Skeletal muscle satellite cell (primary cell): ENCODE results near the gene BCAS3.
A peak's percentile ranks its signal among the peaks of the same experiment; 100 is the strongest.

ENCODE experiments used
- H3K27me3 ChIP-seq: 2 replicates; pipeline ENCODE4 v1.7.0; 2013; ENCODE audit warnings: low read length; ENCODE audit not compliant: control insufficient read depth, insufficient read depth
- H3K36me3 ChIP-seq: 2 replicates; pipeline ENCODE4 v1.7.0; 2013; ENCODE audit warnings: mild to moderate bottlenecking, control low read depth, low read length; ENCODE audit not compliant: insufficient read depth
- H3K4me1 ChIP-seq: 2 replicates; pipeline ENCODE4 v1.7.0; 2013; ENCODE audit warnings: low read length; ENCODE audit not compliant: control insufficient read depth, insufficient read depth
- H3K4me2 ChIP-seq: 2 replicates; pipeline ENCODE4 v1.7.0; 2013; ENCODE audit warnings: mild to moderate bottlenecking, low read length
- H3K4me3 ChIP-seq: 2 replicates; pipeline ENCODE4 v1.7.0; 2013; ENCODE audit warnings: low read length
- H3K9ac ChIP-seq: 2 replicates; pipeline ENCODE4 v1.7.0; 2013; ENCODE audit warnings: mild to moderate bottlenecking, low read depth, low read length, moderate library complexity
- H3K9me3 ChIP-seq: replicated peaks from 2 replicates; pipeline ENCODE4 v1.7.0; 2013; ENCODE audit warnings: mild to moderate bottlenecking, control low read depth, low read length

BCAS3 gene

GRCh38 chr17:61393550-61393903, 715.9 kb downstream of the BCAS3 start:
- Histone ChIP-seq H3K27me3 (no peaks in the 10 kb centered on the region), H3K4me3 (no peak overlapping the region), H3K9me3 (no peaks in the 10 kb centered on the region), H3K4me1 (peaks cover 45% of the 10 kb centered on the region), H3K9ac (no peak overlapping the region), H3K4me2 (no peak overlapping the region), H3K36me3 (no peaks in the 10 kb centered on the region)

GRCh38 chr17:61393904-61394629, 716.4 kb downstream of the BCAS3 start:
- no peaks in the 10 kb centered on the region for H3K27me3 ChIP-seq
- no peaks in the 10 kb centered on the region for H3K36me3 ChIP-seq
- H3K9me3 ChIP-seq: no peaks in the 10 kb centered on the region
- H3K4me1 ChIP-seq: peaks cover 48% of the 10 kb centered on the region
- no peak overlapping the region for H3K4me3 ChIP-seq
- H3K4me2 ChIP-seq: no peak overlapping the region
- no peak overlapping the region for H3K9ac ChIP-seq

DNA sequence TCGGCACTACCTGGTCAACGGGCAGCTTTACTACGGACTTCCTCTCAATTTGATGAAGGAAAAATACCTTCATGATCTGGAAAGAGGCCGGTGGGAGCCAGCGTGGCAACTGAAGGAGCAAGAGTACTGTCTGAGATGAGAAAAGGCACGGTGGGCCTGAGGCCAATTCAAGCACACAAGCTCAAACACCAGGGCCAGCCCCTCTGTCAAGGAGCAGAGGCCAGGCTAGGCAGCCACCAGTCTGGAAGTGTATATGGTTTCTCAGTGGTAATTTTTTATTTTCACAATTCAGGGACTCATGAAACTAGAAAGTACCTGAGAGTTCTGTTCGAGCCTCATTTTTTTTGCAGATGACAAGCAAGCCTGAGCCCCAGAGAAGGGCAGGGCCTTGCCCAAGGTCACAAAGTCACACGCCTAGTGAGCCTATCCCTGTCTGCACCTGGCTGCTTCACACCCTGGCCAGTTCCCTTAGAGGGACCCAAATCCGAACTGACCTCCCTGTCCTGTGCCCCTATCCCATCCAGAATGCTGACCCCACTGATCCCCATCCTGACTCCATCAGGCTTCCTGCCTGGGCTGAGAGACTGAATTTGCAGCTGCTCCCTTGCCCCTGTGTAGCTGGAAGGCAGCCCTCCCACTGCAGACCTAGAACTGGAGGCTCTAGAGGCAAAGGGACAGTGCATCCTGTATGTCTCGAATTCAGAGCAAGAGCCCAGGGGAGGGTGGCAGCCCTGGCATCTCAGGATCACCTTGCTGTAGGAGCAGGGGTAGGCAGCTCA, 717.2 kb downstream of the BCAS3 start:
- no peak overlapping the region for H3K4me3 ChIP-seq
- H3K4me1 ChIP-seq: peaks cover 45% of the 10 kb centered on the region
- no peak overlapping the region for H3K4me2 ChIP-seq
- no peak overlapping the region for H3K9ac ChIP-seq
- no peaks in the 10 kb centered on the region for H3K36me3 ChIP-seq
- no peaks in the 10 kb centered on the region for H3K27me3 ChIP-seq
- H3K9me3 ChIP-seq: no peaks in the 10 kb centered on the region

- H3K9ac ChIP-seq: no peak overlapping the region
- no peaks in the 10 kb centered on the region for H3K9me3 ChIP-seq
- peaks cover 40% of the 10 kb centered on the region for H3K4me1 ChIP-seq
- H3K27me3 ChIP-seq: no peaks in the 10 kb centered on the region
- H3K4me3 ChIP-seq: no peak overlapping the region
- no peak overlapping the region for H3K4me2 ChIP-seq
- H3K36me3 ChIP-seq: no peaks in the 10 kb centered on the region
These were observed 717.8 kb downstream of the BCAS3 start for GRCh38 chr17:61395409-61395982.

DNA sequence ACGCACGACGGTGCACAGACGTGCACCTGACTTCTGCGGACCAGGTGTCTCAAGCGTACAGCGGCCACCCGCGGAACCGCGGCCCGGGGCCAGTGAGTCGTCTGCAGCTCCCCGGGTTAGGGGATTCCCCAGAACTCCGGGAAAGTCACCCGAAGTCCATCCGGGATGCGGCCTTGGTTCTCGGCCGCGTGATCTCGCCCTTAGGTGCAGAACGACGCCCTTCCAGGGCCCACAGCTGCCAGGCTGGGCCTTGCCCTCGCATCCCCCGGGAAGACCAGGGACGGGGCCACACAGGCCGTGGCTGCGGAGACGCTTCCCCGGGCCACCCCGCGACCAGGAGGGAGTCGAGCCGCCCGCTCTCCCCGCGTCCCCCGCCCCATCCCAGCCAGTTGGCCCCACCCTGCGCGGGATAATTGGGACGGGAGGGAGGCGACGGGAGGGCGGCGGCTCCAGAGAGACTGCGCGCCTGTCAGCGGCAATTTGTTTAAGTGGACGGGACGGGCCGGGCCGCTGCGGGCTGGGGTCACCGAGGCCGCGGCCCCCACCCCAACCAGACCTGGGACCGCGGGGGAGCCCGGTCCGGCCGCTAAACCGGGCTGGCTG, 718.4 kb downstream of the BCAS3 start:
- Histone ChIP-seq H3K36me3 (no peaks in the 10 kb centered on the region), H3K27me3 (no peaks in the 10 kb centered on the region), H3K9me3 (no peaks in the 10 kb centered on the region), H3K4me3 (no peak overlapping the region), H3K4me1 (peaks cover 40% of the 10 kb centered on the region), H3K4me2 (peak overlapping the region; percentile 97), H3K9ac (no peak overlapping the region)

GRCh38 chr17:61396586-61397085, 719.0 kb downstream of the BCAS3 start:
- Histone ChIP-seq H3K9me3 (no peaks in the 10 kb centered on the region), H3K9ac (peak overlapping the region; percentile 54), H3K4me2 (peak overlapping the region; percentile 97), H3K27me3 (no peaks in the 10 kb centered on the region), H3K4me3 (peak overlapping the region; percentile 62), H3K4me1 (peaks cover 40% of the 10 kb centered on the region), H3K36me3 (peaks cover 4% of the 10 kb centered on the region)

- peak overlapping the region; percentile 54 for H3K9ac ChIP-seq
- peak overlapping the region; percentile 97 for H3K4me2 ChIP-seq
- H3K4me1 ChIP-seq: peaks cover 44% of the 10 kb centered on the region
- H3K4me3 ChIP-seq: peak overlapping the region; percentile 85
- no peaks in the 10 kb centered on the region for H3K27me3 ChIP-seq
- no peaks in the 10 kb centered on the region for H3K9me3 ChIP-seq
- peaks cover 8% of the 10 kb centered on the region for H3K36me3 ChIP-seq
These were observed 719.6 kb downstream of the BCAS3 start for GRCh38 chr17:61397086-61397842.

GRCh38 chr17:61398721-61399130, 721.1 kb downstream of the BCAS3 start:
- Histone ChIP-seq H3K4me3 (peak overlapping the region; percentile 85), H3K27me3 (no peaks in the 10 kb centered on the region), H3K4me1 (peaks cover 48% of the 10 kb centered on the region), H3K9ac (peak overlapping the region; percentile 95), H3K4me2 (peak overlapping the region; percentile 97), H3K36me3 (peaks cover 16% of the 10 kb centered on the region), H3K9me3 (no peaks in the 10 kb centered on the region)

DNA sequence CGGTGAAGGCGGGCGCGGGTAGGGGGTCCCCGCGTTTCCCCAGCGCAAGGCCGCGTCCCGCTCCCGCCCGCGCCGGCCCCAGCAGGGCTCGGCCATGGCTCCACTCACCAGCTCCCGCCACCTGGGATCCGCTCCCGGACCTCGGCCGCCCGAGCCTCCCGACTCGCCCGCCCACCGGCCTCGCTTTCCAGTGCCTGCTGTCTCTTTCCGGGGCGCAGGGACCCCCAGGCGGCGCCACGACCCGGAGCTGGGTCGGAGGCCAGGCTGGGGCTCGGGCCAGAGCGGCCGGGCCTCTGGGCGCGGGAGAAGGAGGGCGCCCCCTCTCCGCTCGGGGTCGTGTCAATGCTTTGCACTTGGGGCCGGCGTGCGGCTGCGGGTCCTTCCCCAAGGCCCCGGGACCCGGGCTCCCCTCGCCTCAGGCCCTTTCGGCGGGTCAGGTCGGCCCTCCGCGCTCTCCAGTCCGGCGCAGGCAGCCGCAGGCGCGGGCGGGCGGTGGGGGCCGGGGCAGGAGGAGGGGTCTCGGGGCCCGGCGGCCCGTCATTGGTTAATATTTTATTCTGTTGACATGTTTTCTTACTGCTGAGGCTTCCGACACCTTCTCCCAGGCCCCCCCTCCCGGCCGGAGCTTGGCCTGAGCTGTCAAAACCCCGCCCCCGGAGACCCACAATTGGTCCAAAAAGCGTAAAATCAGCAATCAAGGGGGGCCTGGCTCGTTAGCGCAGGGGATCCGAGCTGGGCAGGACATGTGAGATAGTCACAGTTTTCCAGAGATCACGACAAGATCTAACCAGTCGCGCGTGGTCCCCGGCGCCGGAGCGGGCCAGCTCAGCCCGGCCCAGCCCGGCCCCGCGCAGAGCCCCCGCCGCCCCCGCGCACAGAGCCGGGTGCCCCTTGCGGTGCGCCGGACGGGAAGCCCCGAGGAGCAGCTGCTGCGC, 721.7 kb downstream of the BCAS3 start, which contains the start of gene TBX2:
Gene TBX2, plus strand, starts transcription at position 713 of the 935 bp plus-strand sequence. CDS start 334 bp downstream, outside the sequence.
- H3K9ac ChIP-seq: peak within 1 kb of the TSS; percentile 95
- no peaks in the 10 kb centered on the region for H3K27me3 ChIP-seq
- H3K9me3 ChIP-seq: no peaks in the 10 kb centered on the region
- H3K4me3 ChIP-seq: peak within 1 kb of the TSS; percentile 85
- peak within 1 kb of the TSS; percentile 97 for H3K4me2 ChIP-seq
- H3K36me3 ChIP-seq: peaks cover 23% of the 10 kb centered on the region
- peaks cover 48% of the 10 kb centered on the region for H3K4me1 ChIP-seq

DNA sequence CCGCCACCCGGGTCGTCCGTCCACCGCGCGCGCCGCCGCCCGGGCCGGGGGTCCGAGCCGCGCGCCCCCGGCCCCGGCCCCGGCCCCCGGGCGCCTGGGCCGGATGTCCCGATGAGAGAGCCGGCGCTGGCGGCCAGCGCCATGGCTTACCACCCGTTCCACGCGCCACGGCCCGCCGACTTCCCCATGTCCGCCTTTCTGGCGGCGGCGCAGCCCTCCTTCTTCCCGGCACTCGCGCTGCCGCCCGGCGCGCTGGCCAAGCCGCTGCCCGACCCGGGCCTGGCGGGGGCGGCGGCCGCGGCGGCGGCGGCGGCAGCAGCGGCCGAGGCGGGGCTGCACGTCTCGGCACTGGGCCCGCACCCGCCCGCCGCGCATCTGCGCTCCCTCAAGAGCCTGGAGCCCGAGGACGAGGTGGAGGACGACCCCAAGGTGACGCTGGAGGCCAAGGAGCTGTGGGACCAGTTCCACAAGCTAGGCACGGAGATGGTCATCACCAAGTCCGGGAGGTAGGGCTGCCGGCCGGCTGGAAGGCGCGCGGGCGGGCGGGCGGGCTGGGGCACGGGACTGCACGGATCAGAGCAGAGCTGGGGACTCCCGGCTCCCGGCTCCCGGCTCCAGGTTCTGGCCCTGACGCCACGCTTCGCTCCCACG, 722.5 kb downstream of the BCAS3 start:
- peak overlapping the region; percentile 97 for H3K4me2 ChIP-seq
- peak overlapping the region; percentile 85 for H3K4me3 ChIP-seq
- H3K4me1 ChIP-seq: peaks cover 48% of the 10 kb centered on the region
- H3K9ac ChIP-seq: peak overlapping the region; percentile 95
- peaks cover 31% of the 10 kb centered on the region for H3K36me3 ChIP-seq
- H3K9me3 ChIP-seq: no peaks in the 10 kb centered on the region
- H3K27me3 ChIP-seq: no peaks in the 10 kb centered on the region
